ENCODE data around the gene NDUFS4.
"Not testable (repeated sequence)": the region's sequence is repeated elsewhere in the genome, so short reads cannot be mapped to it uniquely, and the experiment has no call there.

NDUFS4 gene

GRCh38 chr5:53575101-53575500, 14.7 kb downstream of the NDUFS4 start:
- no peak for DNase-seq (ENCODE audit: low read depth in 2 of 2)

DNA sequence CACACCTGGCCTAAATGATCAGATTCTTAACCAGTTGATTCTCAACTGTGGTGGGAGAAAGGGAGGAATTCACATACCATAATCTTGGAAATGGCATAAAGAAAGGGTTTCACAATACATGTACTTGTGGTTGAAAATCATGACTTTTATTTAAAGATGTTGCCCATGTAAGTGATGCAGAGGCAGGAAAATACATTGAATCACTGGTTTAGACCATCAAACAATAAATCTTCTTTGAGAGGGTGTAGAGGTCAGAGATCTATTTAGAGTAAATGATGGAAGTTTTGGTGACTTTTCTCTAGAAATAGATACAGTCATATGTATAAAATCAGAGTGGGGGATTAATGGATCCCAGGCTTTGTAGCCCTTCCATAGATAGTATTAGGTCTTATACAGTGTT, 15.4 kb downstream of the NDUFS4 start:
- DNase-seq (ENCODE audit: low read depth in 2 of 2): no peak

DNA sequence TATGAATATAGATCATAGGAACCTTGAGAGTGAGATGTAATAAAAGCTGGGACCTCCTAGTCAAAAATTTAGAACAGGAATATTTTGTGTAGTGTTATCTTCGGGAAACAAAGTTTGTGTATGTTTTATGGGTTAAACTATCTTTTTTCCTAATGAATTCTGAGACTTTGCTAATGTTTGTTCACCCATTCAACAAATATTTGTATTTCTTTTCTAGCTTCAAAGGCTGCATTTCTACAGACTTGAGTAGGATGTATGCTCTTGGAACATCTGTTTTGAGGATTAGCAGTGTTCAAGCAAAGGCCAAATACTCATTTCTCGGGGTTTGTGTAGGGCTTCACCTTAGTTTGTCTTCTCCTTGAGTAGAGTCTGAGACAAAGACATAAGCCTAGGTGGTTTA, 16.2 kb downstream of the NDUFS4 start:
- no peak for DNase-seq (ENCODE audit: low read depth in 2 of 2)

GRCh38 chr5:53578854-53579253, 18.4 kb downstream of the NDUFS4 start:
- DNase-seq (ENCODE audit: low read depth in 2 of 2): no peak

DNA sequence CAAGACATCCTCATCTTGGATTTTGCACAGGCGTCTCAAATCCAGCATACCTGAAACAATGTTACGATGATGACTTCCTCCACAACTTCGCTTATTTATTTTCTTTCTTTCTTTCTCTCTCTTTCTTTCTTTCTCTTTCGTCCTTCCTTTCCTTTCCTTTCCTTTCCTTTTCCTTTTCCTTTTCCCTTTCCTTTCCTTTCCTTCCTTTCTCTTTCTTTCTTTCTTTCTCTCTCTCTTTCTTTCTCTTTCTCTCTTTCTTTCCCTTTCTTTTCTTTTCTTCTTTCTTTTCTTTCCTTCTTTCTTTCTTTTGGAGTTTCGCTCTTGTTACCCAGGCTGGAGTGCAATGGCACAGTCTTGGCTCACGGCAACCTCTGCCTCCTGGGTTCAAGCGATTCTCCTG, 20.1 kb downstream of the NDUFS4 start:
- no peak for DNase-seq (ENCODE audit: low read depth in 2 of 2)

DNA sequence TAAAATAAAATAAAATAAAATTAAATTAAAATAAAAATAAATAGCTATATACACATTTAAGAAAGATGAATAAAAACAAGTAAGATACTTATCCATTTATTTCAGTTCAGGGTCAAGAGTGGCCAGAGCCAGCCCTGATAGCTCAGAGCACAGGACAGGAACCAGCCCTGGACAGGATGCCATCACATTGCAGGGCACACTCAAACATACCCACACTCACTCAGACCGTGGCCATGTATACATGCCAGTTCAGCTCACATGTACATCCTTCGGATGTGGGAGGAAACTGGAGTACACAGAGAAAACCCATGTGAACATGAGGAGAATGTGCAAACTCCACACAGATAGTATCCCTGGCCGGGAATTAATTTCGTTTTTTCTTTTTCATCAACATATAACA, 21.8 kb downstream of the NDUFS4 start:
- no peak for DNase-seq (ENCODE audit: low read depth in 2 of 2)

DNA sequence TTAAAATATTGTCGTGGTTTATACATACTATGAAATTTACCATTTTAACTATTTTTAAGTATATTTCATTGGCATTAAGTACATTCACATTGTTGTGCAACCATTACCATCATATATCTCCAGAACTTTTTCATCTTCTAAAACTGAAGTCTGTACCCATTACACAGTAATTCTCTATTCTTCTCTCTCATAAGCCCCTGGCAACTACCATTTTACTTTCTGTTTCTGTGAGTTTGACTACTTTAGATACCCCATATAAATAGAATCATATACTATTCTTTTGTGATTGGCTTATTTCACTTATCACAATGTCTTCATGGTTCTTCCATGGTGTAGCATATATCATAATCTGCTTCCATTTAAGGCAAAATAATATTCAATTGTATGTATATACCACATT, 30.3 kb downstream of the NDUFS4 start:
- DNase-seq (ENCODE audit: low read depth in 2 of 2): no peak

GRCh38 chr5:53594419-53594818, 34.0 kb downstream of the NDUFS4 start:
- DNase-seq (ENCODE audit: low read depth in 2 of 2): no peak

- DNase-seq (ENCODE audit: low read depth in 2 of 2): no peak
Observed at GRCh38 chr5:53597894-53598293, 37.5 kb downstream of the NDUFS4 start.

- no peak for DNase-seq (ENCODE audit: low read depth in 2 of 2)
Observed at GRCh38 chr5:53601570-53601969, 41.1 kb downstream of the NDUFS4 start.

DNA sequence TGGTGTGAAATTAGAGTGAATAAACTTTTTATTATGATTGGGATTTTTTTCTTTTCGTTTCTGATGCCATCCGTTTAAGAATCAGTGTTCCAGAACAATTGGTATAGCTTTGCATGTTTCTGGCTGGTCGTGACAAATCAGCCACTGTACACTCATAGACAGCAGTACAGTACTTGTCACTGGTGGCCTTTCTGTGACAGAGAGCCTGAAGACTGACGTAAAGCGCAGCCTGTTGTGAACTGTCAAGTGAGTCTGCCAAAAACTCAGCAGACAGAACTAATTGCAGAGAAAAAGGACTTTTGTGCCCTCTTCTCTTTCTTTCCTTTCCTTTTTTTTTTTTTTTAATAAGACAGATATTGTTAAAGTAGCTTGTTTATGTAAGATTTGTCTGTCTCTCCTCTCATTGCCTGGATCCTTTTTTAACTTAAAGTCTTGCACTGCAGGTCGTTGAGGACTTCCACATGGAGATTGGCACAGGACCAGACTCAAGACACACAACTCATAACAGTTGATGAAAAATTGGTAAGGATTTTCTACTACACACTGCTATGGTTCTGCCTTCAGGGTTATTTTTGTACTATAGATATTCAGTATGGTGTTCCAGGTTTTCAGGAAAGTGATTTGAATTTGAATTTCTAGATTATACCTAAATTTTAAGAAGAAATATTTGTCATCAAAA, 42.7 kb downstream of the NDUFS4 start:
- no peak for DNase-seq (ENCODE audit: low read depth in 2 of 2)

- DNase-seq (ENCODE audit: low read depth in 2 of 2): no peak
Observed at GRCh38 chr5:53604309-53604708, 43.9 kb downstream of the NDUFS4 start.

DNA sequence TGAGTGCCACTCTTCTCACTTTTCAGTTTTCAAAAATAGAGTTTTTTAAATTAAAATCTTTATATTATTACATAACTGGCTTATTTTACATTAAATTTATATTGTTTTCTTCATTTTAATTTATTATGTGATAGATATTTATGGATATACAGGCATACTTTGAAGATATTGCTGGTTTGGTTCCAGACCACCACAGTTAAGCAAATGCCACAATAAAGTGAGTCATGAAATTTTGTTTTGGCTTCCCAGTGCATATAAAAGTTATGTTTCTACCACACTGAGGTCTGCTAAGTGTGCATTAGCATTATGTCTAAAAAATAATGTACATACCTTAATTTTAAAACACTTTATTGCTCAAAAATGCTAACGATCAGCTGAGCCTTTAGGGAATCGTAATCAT, 47.4 kb downstream of the NDUFS4 start:
- DNase-seq (ENCODE audit: low read depth in 2 of 2): no peak

DNA sequence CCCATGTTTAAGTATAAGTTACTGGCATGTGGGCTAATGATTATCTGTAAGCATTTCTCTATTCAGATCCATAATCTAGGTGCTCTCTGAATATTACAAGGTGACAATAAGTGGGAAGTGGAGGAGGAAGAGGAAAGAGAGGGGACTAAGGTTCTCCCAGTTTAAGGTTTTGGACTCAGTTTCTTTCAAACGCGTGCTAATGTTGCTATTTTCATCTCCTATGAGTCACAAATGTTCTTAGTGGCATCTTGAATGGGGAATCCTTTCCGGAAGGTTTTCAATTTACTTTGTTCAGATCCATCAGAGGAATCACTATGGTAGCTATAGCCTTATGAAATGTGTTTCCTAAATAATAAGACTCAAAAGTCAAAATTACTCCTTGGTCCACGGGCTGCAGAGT, 48.5 kb downstream of the NDUFS4 start:
- DNase-seq (ENCODE audit: low read depth in 2 of 2): not testable (repeated sequence)

DNA sequence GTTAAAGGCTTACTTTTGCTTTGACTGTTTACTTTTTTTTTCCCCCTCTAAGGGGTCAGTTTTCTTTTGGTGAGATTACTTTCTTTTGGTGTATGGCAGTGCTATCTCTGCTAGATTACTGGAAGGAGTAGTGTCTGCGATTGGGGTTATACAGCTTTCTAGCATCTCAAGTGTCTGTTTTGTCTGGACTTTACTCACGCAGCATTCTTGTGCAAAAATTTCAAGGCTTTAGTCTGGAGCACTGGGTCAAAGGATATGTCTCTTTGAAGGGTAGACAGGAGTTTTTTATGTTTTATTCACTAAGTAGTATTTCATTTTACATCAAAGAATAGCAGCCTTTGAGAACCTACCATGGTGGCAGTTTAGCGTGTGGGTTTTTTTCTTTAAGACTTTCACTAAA, 52.6 kb downstream of the NDUFS4 start:
- DNase-seq (ENCODE audit: low read depth in 2 of 2): no peak

GRCh38 chr5:53613536-53613935, 53.1 kb downstream of the NDUFS4 start:
- DNase-seq (ENCODE audit: low read depth in 2 of 2): no peak

DNA sequence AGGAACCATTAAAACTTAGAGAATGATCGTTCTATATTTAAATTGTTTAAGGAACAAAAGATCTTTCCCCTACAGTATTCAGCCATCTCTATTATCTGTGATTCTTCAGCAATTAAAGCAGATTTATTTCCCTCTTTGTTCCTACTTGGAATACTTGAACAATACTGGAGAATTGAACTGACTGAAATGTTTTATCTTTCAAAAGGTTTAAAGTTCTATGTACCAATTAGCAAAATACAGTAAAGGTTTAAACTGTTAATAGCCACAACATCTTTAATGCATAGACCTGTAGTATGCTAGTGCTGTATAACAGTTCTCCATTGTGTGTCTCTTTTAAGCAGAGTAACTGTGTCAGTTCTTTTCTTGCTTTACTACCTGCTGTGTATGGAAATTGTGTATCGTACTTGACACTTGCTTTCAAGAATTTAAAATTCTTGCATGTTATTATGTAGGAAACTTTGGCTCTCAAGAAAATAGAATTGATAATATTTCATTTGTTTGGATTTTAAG, 54.0 kb downstream of the NDUFS4 start:
- no peak for DNase-seq (ENCODE audit: low read depth in 2 of 2)

DNA sequence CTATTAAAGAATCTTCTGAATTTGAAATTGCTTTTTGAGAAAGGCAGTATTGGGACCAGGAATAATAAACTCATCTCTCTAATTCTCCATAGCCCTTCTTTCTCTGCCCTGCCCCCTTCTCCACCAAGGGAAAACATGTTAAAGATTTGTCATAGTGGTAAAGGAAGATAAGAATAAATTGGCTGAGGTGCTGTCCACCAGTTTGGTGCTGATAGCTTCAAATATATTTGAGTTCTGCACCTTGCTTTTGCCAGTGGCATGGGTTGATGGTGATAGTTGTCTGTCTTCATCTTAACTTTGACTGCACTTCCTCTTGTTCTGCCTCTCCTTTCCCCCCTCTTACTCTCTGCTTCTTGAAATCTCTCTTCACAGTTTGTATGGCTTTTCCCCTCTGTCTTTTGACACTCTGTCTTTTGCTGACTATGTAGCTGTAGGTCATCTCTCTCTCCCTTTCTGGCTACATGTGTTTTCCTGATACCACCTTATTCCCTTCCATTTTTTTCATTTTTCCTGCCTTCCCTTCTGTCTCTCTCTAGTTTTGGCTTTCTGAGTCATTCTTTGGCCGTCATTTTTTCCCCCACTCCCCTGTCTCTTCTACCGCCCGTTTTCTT, 56.6 kb downstream of the NDUFS4 start:
- no peak for DNase-seq (ENCODE audit: low read depth in 2 of 2)

DNA sequence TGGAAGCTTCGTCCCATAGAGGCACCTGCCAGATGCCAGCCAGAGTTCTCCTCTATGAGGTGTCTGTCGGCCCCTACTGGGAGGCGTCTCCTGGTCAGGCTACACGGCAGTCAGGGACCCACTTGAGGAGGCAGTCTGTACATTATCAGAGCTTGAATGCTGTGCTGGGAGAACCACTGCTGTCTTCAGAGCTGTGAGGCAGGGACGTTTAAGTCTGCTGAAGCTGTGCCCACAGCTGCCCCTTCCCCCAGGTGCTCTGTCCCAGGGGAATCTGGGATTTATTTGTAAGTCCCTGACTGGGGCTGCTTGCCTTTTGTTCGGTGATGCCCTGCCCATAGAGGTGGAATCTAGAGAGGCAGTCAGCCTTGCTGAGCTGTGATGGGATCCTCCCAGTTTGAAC, 70.8 kb downstream of the NDUFS4 start:
- no peak for DNase-seq (ENCODE audit: low read depth in 2 of 2)

- no peak for DNase-seq (ENCODE audit: low read depth in 2 of 2)
Observed at GRCh38 chr5:53642061-53642460, 81.6 kb downstream of the NDUFS4 start.

DNA sequence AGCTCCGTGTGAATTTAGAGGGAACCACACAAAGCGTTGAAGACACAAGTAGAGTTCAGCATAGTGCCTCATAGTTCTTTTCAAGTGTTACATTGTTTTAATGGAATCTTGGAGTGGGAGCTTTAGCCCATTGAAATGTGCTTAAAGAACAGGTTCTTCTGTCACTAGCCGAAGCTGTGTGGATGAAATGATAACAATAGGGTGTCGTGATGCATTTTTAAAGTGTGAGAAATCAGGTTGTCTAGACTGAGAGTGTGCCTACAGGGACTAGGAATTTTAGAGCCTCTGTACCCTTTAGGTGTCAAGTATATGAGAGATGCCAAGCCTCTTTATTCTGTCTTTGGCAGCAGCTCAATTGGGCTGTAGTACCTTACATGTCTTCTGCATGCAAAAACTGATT, 83.0 kb downstream of the NDUFS4 start:
- no peak for DNase-seq (ENCODE audit: low read depth in 2 of 2)

DNA sequence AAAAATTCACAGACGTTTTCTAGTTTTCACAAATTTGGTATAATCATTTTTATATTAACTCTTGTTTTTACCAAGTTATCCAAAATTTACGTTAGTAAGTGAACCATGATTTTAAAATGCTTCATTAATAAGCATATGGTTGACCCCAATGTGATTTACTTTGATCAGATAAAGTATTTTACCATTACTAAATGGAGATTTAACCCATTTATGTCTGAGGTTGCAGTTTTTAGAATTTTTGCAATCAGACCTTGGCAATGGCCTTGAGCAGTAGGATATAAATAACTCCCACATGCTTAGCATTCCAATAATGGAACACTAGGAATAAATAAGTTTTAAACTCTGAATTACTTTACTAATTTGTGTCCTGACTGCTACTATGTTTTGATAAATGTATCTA, 84.6 kb downstream of the NDUFS4 start:
- no peak for DNase-seq (ENCODE audit: low read depth in 2 of 2)

- DNase-seq (ENCODE audit: low read depth in 2 of 2): no peak
Observed at GRCh38 chr5:53649352-53649751, 88.9 kb downstream of the NDUFS4 start.

GRCh38 chr5:53660573-53660972, 100.1 kb downstream of the NDUFS4 start:
- not testable (repeated sequence) for DNase-seq (ENCODE audit: low read depth in 2 of 2)

Measured in activated CD8-positive, alpha-beta memory T cell treated with anti-CD3 and anti-CD28 coated beads for 4 hours (primary cell).